Panc1 (cell line): Measurements from ENCODE around the gene MCF2L. TPM values are rescaled to one million over a fixed set of nuclear protein-coding genes. Genes with fewer than 3 reads are reported as not detected.

Source experiments
- ATAC-seq: fragments of 200-7000 bp; cut with Tn5 transposase; 2 replicates; pipeline ENCODE4 v1.9.1; 2020; ENCODE audit warnings: mild to moderate bottlenecking, moderate library complexity
- BruUV-seq: library from RNA; stranded (reverse); fragments of 400-500 nt; replicated peaks from 2 replicates; lab custom pipeline; 2021; lab: Mats Ljungman, UMichigan
- CTCF ChIA-PET: fragments of 300-600 bp; sonication (Branson Sonifier 250); formaldehyde crosslinking; loops from one replicate; lab custom pipeline; 2022; ENCODE audit warnings: antibody characterized with exemption; lab: Charles Lee
- POLR2A ChIA-PET: fragments of 300-600 bp; sonication (Branson Sonifier 250); formaldehyde crosslinking; loops from one replicate; lab custom pipeline; 2022; ENCODE audit warnings: antibody characterized with exemption; lab: Charles Lee
- DNase-seq: peaks from one replicate; pipeline ENCODE4 v3.0.0-alpha.2; 2010; ENCODE audit warnings: low read depth, low spot score
- H3K27ac ChIP-seq: 2 replicates; pipeline ENCODE4 v1.5.1; 2011; ENCODE audit warnings: mild to moderate bottlenecking, low read length, inconsistent platforms
- H3K27me3 ChIP-seq: fragments of 200-500 bp; sonication (Bioruptor generic); 2 replicates; pipeline ENCODE4 v1.6.0; 2014; ENCODE audit warnings: low read length, inconsistent platforms; ENCODE audit not compliant: control insufficient read depth, insufficient read depth
- H3K36me3 ChIP-seq: fragments of 200-500 bp; sonication (Bioruptor generic); 2 replicates; pipeline ENCODE4 v1.5.1; 2014; ENCODE audit warnings: inconsistent platforms, mild to moderate bottlenecking, low read length, moderate library complexity; ENCODE audit not compliant: control insufficient read depth, insufficient read depth
- H3K4me1 ChIP-seq: 2 replicates; pipeline ENCODE4 v1.5.1; 2011; ENCODE audit warnings: inconsistent platforms, mild to moderate bottlenecking, low read length, moderate library complexity; ENCODE audit not compliant: control insufficient read depth, insufficient read depth
- H3K4me3 ChIP-seq, 2 experiments: 2 replicates each; pipeline ENCODE4 v1.5.1; 2011 to 2012; ENCODE audit warnings: low read depth in 2 of 2, low read length in 2 of 2, mild to moderate bottlenecking in 2 of 2, inconsistent platforms in 1 of 2, moderate library complexity in 1 of 2
- H3K9me3 ChIP-seq: fragments of 200-500 bp; sonication (Bioruptor generic); 2 replicates; pipeline ENCODE4 v1.5.1; 2014; ENCODE audit warnings: low read depth, mild to moderate bottlenecking, inconsistent platforms, low read length, moderate library complexity; ENCODE audit not compliant: control insufficient read depth, insufficient read depth
- POLR2AphosphoS5 ChIP-seq: IDR thresholded peaks from 2 replicates; pipeline ENCODE4 v1.6.1; 2012; ENCODE audit warnings: mild to moderate bottlenecking, low read depth, low read length, moderate library complexity
- SIN3A ChIP-seq: IDR thresholded peaks from 2 replicates; pipeline ENCODE4 v1.6.1; 2012; ENCODE audit warnings: low read depth, mild to moderate bottlenecking, low read length, moderate library complexity, borderline replicate concordance; ENCODE audit not compliant: insufficient read depth
- TCF7L2 ChIP-seq: IDR thresholded peaks from 2 replicates; pipeline ENCODE4 v1.6.1; 2011; ENCODE audit warnings: mild to moderate bottlenecking, low read depth, low read length, inconsistent platforms
- in situ Hi-C: cut with HindIII; loops from 2 replicates; pipeline ENCODE4 v1.10.0; 2016; ENCODE audit warnings: low sequenced_read_pairs, low pct_unique_long_range_greater_than_20kb
- intact Hi-C: fragments of 100-400 bp; cut with micrococcal nuclease; formaldehyde crosslinking; loops from one replicate; pipeline ENCODE4 v1.10.0; 2022; ENCODE audit not compliant: unreplicated experiment
- total RNA-seq: library from RNA; stranded (reverse); gene quantifications from one replicate; pipeline ENCODE4 v1.2.1, GENCODE V29; 2021; ENCODE audit not compliant: unreplicated experiment
- TF ChIP-seq, protein P1 (sequence below), 2 experiments: IDR thresholded peaks; 2 replicates each; pipeline ENCODE4 v1.6.1; 2011 to 2012; ENCODE audit warnings: low read depth in 2 of 2, control low read depth in 1 of 2, low read length in 1 of 2, mild to moderate bottlenecking in 1 of 2, moderate library complexity in 1 of 2; ENCODE audit not compliant: insufficient read depth in 1 of 2
- TF ChIP-seq, protein P2 (sequence below): fragments of 450-650 bp; IDR thresholded peaks from 2 replicates; pipeline ENCODE4 v1.5.1; 2017; ENCODE audit warnings: mild to moderate bottlenecking

The MCF2L gene
- total RNA-seq, 1 experiment from 2014 or later = 0.57 TPM

DNA sequence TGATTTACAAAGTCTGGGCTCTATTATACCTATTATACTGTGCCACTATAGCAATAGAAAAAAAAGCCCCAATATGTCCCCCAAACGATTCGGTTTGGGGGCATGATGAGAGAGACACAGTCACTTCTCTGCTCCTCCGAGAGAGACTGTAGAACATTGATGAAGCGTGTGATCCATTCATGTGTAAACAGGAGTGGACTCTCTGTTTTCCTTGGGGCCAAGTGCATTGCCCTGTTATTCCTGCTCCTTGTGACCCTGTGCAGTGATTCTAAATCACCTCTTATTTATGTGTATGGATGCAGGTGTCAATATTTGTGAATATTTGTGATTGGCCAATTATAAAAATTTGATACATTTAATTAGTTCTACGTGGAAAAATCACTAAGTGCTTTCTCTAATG, 170.6 kb downstream of the MCF2L start:
- CTCF ChIA-PET = no interaction called here
- Histone ChIP-seq H3K4me3 (no peak overlapping the region), H3K27me3 (no peaks in the 10 kb centered on the region), H3K4me1 (no peaks in the 10 kb centered on the region), H3K36me3 (no peaks in the 10 kb centered on the region), H3K27ac (no peak overlapping the region), H3K9me3 (no peaks in the 10 kb centered on the region)
- TF ChIP-seq POLR2AphosphoS5 (no peak), SIN3A (no peak), TCF7L2 (no peak)
- intact Hi-C loops (no loop called here), in situ Hi-C loops (no loop called here)
- BruUV-seq = no TSS peak
- POLR2A ChIA-PET = no interaction called here
- ATAC-seq = no peak
- no peak for DNase-seq

DNA sequence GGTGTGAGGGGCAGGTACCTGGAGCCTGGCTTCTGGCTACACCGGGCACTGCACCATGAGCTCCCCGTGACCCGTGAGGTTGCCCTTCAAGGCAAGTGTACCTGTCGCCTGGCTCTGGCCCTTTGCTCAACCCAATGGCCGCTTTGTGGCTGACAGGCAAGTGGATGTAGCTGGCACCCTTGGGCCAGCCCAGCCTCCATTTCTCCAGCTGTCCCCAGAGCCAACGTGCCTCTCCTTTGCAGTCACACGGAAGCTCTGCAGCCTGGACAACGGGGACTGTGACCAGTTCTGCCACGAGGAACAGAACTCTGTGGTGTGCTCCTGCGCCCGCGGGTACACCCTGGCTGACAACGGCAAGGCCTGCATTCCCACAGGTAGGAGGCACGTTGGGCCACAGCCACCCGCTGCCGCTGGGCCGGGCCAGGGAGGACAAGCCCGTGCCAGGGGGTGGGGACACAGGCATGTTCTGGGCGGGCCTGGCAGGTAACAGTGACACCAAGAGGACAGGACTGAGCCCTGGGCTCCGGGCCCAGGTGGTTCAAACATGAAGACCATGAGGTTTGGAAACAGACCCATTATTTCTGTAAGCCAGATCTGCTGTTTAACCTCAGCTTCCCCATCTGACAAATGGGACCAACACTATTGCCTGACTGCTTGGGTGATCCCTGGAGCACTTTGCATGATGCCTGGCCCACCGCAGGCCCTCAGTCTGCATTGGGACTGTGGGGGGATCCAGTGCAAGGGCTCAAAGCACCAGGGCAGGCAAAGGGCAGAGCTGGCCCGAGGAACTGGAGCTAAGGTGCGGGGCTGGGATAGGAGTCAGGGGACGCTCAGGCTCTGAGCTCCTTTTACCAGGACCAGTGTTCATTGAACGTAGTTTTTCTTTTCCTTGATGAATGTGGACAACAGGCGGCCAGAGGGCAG, 171.9 kb downstream of the MCF2L start:
- Histone ChIP-seq H3K27ac (no peak overlapping the region), H3K36me3 (no peaks in the 10 kb centered on the region), H3K27me3 (no peaks in the 10 kb centered on the region), H3K4me1 (no peaks in the 10 kb centered on the region), H3K4me3 (no peak overlapping the region), H3K9me3 (no peaks in the 10 kb centered on the region)
- TF ChIP-seq, protein P1, sequence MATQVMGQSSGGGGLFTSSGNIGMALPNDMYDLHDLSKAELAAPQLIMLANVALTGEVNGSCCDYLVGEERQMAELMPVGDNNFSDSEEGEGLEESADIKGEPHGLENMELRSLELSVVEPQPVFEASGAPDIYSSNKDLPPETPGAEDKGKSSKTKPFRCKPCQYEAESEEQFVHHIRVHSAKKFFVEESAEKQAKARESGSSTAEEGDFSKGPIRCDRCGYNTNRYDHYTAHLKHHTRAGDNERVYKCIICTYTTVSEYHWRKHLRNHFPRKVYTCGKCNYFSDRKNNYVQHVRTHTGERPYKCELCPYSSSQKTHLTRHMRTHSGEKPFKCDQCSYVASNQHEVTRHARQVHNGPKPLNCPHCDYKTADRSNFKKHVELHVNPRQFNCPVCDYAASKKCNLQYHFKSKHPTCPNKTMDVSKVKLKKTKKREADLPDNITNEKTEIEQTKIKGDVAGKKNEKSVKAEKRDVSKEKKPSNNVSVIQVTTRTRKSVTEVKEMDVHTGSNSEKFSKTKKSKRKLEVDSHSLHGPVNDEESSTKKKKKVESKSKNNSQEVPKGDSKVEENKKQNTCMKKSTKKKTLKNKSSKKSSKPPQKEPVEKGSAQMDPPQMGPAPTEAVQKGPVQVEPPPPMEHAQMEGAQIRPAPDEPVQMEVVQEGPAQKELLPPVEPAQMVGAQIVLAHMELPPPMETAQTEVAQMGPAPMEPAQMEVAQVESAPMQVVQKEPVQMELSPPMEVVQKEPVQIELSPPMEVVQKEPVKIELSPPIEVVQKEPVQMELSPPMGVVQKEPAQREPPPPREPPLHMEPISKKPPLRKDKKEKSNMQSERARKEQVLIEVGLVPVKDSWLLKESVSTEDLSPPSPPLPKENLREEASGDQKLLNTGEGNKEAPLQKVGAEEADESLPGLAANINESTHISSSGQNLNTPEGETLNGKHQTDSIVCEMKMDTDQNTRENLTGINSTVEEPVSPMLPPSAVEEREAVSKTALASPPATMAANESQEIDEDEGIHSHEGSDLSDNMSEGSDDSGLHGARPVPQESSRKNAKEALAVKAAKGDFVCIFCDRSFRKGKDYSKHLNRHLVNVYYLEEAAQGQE (IDR thresholded peaks at IDR 0.05; ENCODE audit: insufficient read depth in 1 of 2, low read depth in 2 of 2, low read length in 1 of 2) = no peak
- TF ChIP-seq SIN3A = no peak
- no peak for TF ChIP-seq POLR2AphosphoS5
- TF ChIP-seq TCF7L2 = no peak
- TF ChIP-seq, protein P2, sequence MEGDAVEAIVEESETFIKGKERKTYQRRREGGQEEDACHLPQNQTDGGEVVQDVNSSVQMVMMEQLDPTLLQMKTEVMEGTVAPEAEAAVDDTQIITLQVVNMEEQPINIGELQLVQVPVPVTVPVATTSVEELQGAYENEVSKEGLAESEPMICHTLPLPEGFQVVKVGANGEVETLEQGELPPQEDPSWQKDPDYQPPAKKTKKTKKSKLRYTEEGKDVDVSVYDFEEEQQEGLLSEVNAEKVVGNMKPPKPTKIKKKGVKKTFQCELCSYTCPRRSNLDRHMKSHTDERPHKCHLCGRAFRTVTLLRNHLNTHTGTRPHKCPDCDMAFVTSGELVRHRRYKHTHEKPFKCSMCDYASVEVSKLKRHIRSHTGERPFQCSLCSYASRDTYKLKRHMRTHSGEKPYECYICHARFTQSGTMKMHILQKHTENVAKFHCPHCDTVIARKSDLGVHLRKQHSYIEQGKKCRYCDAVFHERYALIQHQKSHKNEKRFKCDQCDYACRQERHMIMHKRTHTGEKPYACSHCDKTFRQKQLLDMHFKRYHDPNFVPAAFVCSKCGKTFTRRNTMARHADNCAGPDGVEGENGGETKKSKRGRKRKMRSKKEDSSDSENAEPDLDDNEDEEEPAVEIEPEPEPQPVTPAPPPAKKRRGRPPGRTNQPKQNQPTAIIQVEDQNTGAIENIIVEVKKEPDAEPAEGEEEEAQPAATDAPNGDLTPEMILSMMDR = no peak
- ATAC-seq (no peak), DNase-seq (no peak)
- CTCF ChIA-PET = no interaction called here
- no TSS peak for BruUV-seq
- intact Hi-C loops (no loop called here), in situ Hi-C loops (no loop called here)
- POLR2A ChIA-PET = no interaction called here

DNA sequence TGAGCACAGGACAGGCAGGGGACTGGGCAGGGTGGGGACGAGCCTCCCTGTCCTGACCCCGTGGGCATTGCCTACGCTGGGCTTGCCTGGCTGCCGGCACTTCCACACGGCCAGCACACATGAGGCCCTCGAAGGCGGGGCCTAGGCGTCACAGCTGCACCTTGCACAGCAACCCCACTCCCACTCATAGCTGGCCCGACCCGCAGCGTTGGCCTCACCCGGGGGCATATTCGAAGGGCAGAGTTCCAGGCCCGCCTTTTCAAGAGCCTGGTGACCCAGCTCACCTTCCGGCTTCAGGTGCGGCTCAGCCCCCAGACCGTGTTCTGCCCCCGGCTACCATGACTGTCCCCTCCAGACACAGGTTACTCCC, 172.6 kb downstream of the MCF2L start:
- no peaks in the 10 kb centered on the region for H3K27me3 ChIP-seq
- TF ChIP-seq, protein P1 (IDR thresholded peaks at IDR 0.05; ENCODE audit: insufficient read depth in 1 of 2, low read depth in 2 of 2, low read length in 1 of 2) = no peak
- TF ChIP-seq, protein P2 = no peak
- TF ChIP-seq POLR2AphosphoS5 (no peak), TCF7L2 (no peak), SIN3A (no peak)
- H3K36me3 ChIP-seq = no peaks in the 10 kb centered on the region
- BruUV-seq = no TSS peak
- no peak overlapping the region for H3K27ac ChIP-seq
- intact Hi-C loops (no loop called here), in situ Hi-C loops (no loop called here)
- H3K4me3 ChIP-seq = no peak overlapping the region
- ATAC-seq (no peak), DNase-seq (no peak)
- H3K4me1 ChIP-seq = no peaks in the 10 kb centered on the region
- no peaks in the 10 kb centered on the region for H3K9me3 ChIP-seq
- ChIA-PET POLR2A (no interaction called here), CTCF (no interaction called here)
